Chondrocyte (in vitro differentiated cells): ENCODE data around the gene PPP1R3E. TPM values are rescaled to one million over a fixed set of nuclear protein-coding genes. Genes with fewer than 3 reads are reported as not detected.

Experiments used
- DNase-seq: peaks from one replicate; pipeline ENCODE4 v3.0.0; 2021; ENCODE audit warnings: mixed read lengths, low spot score
- H3K27ac Mint-ChIP-seq: one replicate; pipeline ENCODE4 v1.8.0; 2021; ENCODE audit warnings: mild to moderate bottlenecking, moderate library complexity, mixed read lengths; ENCODE audit not compliant: unreplicated experiment
- H3K27me3 Mint-ChIP-seq: 2 replicates; pipeline ENCODE4 v1.8.0; 2021; ENCODE audit warnings: low read depth, mixed read lengths
- H3K36me3 Mint-ChIP-seq: 2 replicates; pipeline ENCODE4 v1.8.0; 2021; ENCODE audit warnings: low read depth, mixed read lengths
- H3K4me1 Mint-ChIP-seq: 2 replicates; pipeline ENCODE4 v1.8.0; 2021; ENCODE audit warnings: low read depth, mild to moderate bottlenecking, mixed read lengths
- H3K4me3 Mint-ChIP-seq: one replicate; pipeline ENCODE4 v1.8.0; 2021; ENCODE audit warnings: mild to moderate bottlenecking, moderate library complexity, mixed read lengths; ENCODE audit not compliant: unreplicated experiment
- H3K9me3 Mint-ChIP-seq: 2 replicates; pipeline ENCODE4 v1.8.0; 2021; ENCODE audit warnings: low read depth, mixed read lengths
- total RNA-seq: library from RNA; stranded (reverse); gene quantifications from 3 replicates; pipeline ENCODE4 v1.2.1, GENCODE V29; 2021
- TF ChIP-seq, protein P1 (sequence below): fragments of 200-600 bp; sonication (generic); IDR thresholded peaks from 2 replicates; pipeline ENCODE4 v1.5.0; 2021; ENCODE audit warnings: antibody characterized with exemption, mild to moderate bottlenecking, moderate library complexity

Gene PPP1R3E
- total RNA-seq, 1 donor from 2014 or later: 11.2 TPM

DNA sequence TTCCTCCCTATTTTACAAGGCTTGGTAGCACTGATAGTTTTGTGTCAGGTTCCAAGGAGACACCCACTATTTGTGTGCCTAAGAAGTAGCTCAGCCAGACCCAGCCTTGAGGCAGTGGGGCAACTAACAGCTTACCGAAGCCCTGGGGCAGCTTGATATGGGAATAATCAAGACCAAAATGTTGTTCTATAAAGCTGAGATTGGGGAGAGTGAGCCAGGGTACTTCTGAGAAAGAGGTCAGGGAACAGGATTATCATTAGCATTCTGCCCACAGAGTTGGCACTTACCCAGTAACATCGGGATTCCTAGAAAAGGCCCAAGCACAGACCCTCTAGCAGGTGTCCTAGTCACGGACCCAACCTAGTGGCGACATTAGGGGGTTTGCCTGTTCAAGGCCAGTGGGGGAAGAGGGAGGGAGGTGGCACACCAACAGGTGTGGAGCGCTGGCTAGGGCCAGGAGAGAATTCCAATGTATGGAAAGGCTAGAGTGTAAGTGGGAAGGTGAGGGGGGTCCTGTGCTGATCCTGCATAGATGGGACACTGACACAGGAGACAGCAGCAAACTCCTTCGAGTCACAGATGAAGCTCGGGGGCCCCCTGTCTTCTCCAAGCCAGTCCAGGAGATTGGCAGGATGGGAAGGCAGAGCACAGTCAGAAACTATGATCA, 4.9 kb downstream of the PPP1R3E start:
- Mint-ChIP-seq H3K4me1 (peaks cover 29% of the 10 kb centered on the region), H3K27me3 (peaks cover 10% of the 10 kb centered on the region), H3K36me3 (peaks cover 1% of the 10 kb centered on the region), H3K27ac (no peak overlapping the region), H3K9me3 (no peaks in the 10 kb centered on the region), H3K4me3 (no peak overlapping the region)
- no peak for DNase-seq
- TF ChIP-seq, protein P1, sequence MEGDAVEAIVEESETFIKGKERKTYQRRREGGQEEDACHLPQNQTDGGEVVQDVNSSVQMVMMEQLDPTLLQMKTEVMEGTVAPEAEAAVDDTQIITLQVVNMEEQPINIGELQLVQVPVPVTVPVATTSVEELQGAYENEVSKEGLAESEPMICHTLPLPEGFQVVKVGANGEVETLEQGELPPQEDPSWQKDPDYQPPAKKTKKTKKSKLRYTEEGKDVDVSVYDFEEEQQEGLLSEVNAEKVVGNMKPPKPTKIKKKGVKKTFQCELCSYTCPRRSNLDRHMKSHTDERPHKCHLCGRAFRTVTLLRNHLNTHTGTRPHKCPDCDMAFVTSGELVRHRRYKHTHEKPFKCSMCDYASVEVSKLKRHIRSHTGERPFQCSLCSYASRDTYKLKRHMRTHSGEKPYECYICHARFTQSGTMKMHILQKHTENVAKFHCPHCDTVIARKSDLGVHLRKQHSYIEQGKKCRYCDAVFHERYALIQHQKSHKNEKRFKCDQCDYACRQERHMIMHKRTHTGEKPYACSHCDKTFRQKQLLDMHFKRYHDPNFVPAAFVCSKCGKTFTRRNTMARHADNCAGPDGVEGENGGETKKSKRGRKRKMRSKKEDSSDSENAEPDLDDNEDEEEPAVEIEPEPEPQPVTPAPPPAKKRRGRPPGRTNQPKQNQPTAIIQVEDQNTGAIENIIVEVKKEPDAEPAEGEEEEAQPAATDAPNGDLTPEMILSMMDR: no peak

DNA sequence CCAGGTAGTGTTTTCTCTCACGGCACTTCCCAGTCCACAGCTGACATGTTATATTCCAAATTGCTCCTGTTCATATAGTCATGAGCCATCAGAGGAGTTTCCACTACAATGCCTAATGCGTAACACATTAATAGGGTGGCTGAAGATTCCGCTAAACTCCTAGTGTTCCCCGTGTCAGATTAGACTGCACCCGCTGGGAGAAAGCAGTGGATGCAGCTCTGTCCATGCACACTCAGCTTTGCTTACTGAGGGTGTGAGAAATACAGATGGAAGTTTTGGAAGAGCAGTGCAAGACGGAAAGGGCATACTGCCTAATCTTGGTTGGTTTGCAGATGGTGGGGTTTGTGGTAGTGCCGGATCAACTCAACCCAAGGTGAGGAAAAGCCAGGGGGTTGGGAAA, 5.6 kb downstream of the PPP1R3E start:
- Mint-ChIP-seq H3K4me1 (peaks cover 26% of the 10 kb centered on the region), H3K27ac (no peak overlapping the region), H3K36me3 (peaks cover 1% of the 10 kb centered on the region), H3K9me3 (no peaks in the 10 kb centered on the region), H3K27me3 (peaks cover 10% of the 10 kb centered on the region), H3K4me3 (no peak overlapping the region)
- no peak for DNase-seq
- TF ChIP-seq, protein P1: no peak

GRCh38 chr14:23296012-23296777, 6.5 kb downstream of the PPP1R3E start:
- Mint-ChIP-seq H3K36me3 (peaks cover 1% of the 10 kb centered on the region), H3K4me3 (no peak overlapping the region), H3K4me1 (peaks cover 26% of the 10 kb centered on the region), H3K9me3 (no peaks in the 10 kb centered on the region), H3K27ac (no peak overlapping the region), H3K27me3 (peaks cover 10% of the 10 kb centered on the region)
- no peak for DNase-seq
- TF ChIP-seq, protein P1: no peak

- Mint-ChIP-seq H3K27me3 (peaks cover 13% of the 10 kb centered on the region), H3K4me3 (no peak overlapping the region), H3K36me3 (peaks cover 1% of the 10 kb centered on the region), H3K4me1 (peaks cover 19% of the 10 kb centered on the region), H3K9me3 (no peaks in the 10 kb centered on the region), H3K27ac (no peak overlapping the region)
- no peak for DNase-seq
- TF ChIP-seq, protein P1: peak; percentile 93
Observed at GRCh38 chr14:23294734-23295561, 7.7 kb downstream of the PPP1R3E start.

GRCh38 chr14:23286902-23287479, 15.7 kb downstream of the PPP1R3E start:
- peak overlapping the region; percentile 91 for H3K4me3 Mint-ChIP-seq
- H3K9me3 Mint-ChIP-seq: no peaks in the 10 kb centered on the region
- no peaks in the 10 kb centered on the region for H3K36me3 Mint-ChIP-seq
- DNase-seq: no peak
- peak overlapping the region; percentile 98 for H3K27ac Mint-ChIP-seq
- H3K27me3 Mint-ChIP-seq: peaks cover 2% of the 10 kb centered on the region
- peaks cover 23% of the 10 kb centered on the region for H3K4me1 Mint-ChIP-seq
- TF ChIP-seq, protein P1: no peak
